Karpas-422 (cell line): Measurements from ENCODE around the gene STK33. TPM values are rescaled to one million over a fixed set of nuclear protein-coding genes. Genes with fewer than 3 reads are reported as not detected.

ENCODE experiments used
- DNase-seq: peaks from one replicate; pipeline ENCODE4 v3.0.0-alpha.2; 2015
- H2AFZ ChIP-seq: fragments of 200-600 bp; sonication (generic); 2 replicates; pipeline ENCODE4 v1.6.1; 2014; ENCODE audit warnings: antibody characterized with exemption, low read length, mixed read lengths
- H3K27ac ChIP-seq: fragments of 200-600 bp; sonication (generic); 2 replicates; pipeline ENCODE4 v1.5.1; 2014; ENCODE audit warnings: mild to moderate bottlenecking, low read length, moderate library complexity
- H3K27me3 ChIP-seq: fragments of 200-600 bp; sonication (generic); 2 replicates; pipeline ENCODE4 v1.6.1; 2014; ENCODE audit warnings: low read length, mixed read lengths
- H3K36me3 ChIP-seq: fragments of 200-600 bp; sonication (generic); 2 replicates; pipeline ENCODE4 v1.6.1; 2014; ENCODE audit warnings: low read length, mixed read lengths; ENCODE audit not compliant: insufficient read depth
- H3K4me1 ChIP-seq: fragments of 200-600 bp; sonication (generic); 2 replicates; pipeline ENCODE4 v1.6.1; 2014; ENCODE audit warnings: mild to moderate bottlenecking, low read length, mixed read lengths
- H3K4me2 ChIP-seq: fragments of 200-600 bp; sonication (generic); 2 replicates; pipeline ENCODE4 v1.6.1; 2014; ENCODE audit warnings: low read length, low read depth, mild to moderate bottlenecking; ENCODE audit not compliant: poor library complexity, severe bottlenecking
- H3K4me3 ChIP-seq: fragments of 200-600 bp; sonication (generic); 2 replicates; pipeline ENCODE4 v1.5.1; 2014; ENCODE audit warnings: mild to moderate bottlenecking, antibody characterized with exemption, low read length, mixed read lengths
- H3K79me2 ChIP-seq: fragments of 200-600 bp; sonication (generic); 2 replicates; pipeline ENCODE4 v1.6.1; 2014; ENCODE audit warnings: mild to moderate bottlenecking, low read length, mixed read lengths
- H3K9ac ChIP-seq: fragments of 200-600 bp; sonication (generic); 2 replicates; pipeline ENCODE4 v1.6.0; 2014; ENCODE audit warnings: low read length
- H3K9me2 ChIP-seq: fragments of 200-600 bp; sonication (generic), shearing (Covaris generic); replicated peaks from 2 replicates; pipeline ENCODE4 v1.6.0; 2014; ENCODE audit warnings: mild to moderate bottlenecking, low read length, moderate library complexity; ENCODE audit not compliant: insufficient read depth
- H3K9me3 ChIP-seq: fragments of 300-700, 200-600 bp; sonication (generic); 2 replicates; pipeline ENCODE4 v1.6.1; 2014; ENCODE audit warnings: low read length, mixed read lengths
- H4K20me1 ChIP-seq: fragments of 200-600 bp; sonication (generic); 2 replicates; pipeline ENCODE4 v1.6.1; 2014; ENCODE audit warnings: mild to moderate bottlenecking, antibody characterized with exemption, low read length, low read depth; ENCODE audit not compliant: insufficient read depth
- total RNA-seq: library from RNA; depleted of rRNA; stranded (reverse); fragments of >200 nt; shearing (Covaris generic); gene quantifications from 2 replicates; pipeline ENCODE4 v1.2.3, GENCODE V29; 2014; ENCODE audit warnings: low replicate concordance

The STK33 gene
- total RNA-seq, 1 experiment from 2014 or later: 20.2 TPM

- H4K20me1 ChIP-seq: no peaks in the 10 kb centered on the region
- no peak overlapping the region for H2AFZ ChIP-seq
- no peaks in the 10 kb centered on the region for H3K9me2 ChIP-seq
- no peaks in the 10 kb centered on the region for H3K79me2 ChIP-seq
- no peaks in the 10 kb centered on the region for H3K36me3 ChIP-seq
- no peak overlapping the region for H3K27ac ChIP-seq
- no peak overlapping the region for H3K4me2 ChIP-seq
- no peaks in the 10 kb centered on the region for H3K9me3 ChIP-seq
- H3K4me3 ChIP-seq: no peak overlapping the region
- DNase-seq: no peak
- H3K4me1 ChIP-seq: no peaks in the 10 kb centered on the region
- no peaks in the 10 kb centered on the region for H3K27me3 ChIP-seq
- H3K9ac ChIP-seq: no peak overlapping the region
These were observed 221.2 kb downstream of the STK33 start for GRCh38 chr11:8372641-8373381.

- DNase-seq: no peak
- Histone ChIP-seq H3K4me3 (no peak overlapping the region), H2AFZ (no peak overlapping the region), H3K4me2 (no peak overlapping the region), H3K9me3 (no peaks in the 10 kb centered on the region), H3K4me1 (no peaks in the 10 kb centered on the region), H3K9me2 (no peaks in the 10 kb centered on the region), H3K9ac (no peak overlapping the region), H3K27ac (no peak overlapping the region), H4K20me1 (no peaks in the 10 kb centered on the region), H3K79me2 (no peaks in the 10 kb centered on the region), H3K27me3 (no peaks in the 10 kb centered on the region), H3K36me3 (no peaks in the 10 kb centered on the region)
These were observed 222.5 kb downstream of the STK33 start for GRCh38 chr11:8371516-8371884.

GRCh38 chr11:8370812-8371515 is 223.1 kb downstream of the STK33 start:
- H3K36me3 ChIP-seq: no peaks in the 10 kb centered on the region
- H3K27me3 ChIP-seq: no peaks in the 10 kb centered on the region
- H3K9me3 ChIP-seq: no peaks in the 10 kb centered on the region
- no peaks in the 10 kb centered on the region for H3K9me2 ChIP-seq
- no peak overlapping the region for H3K4me3 ChIP-seq
- no peak for DNase-seq
- no peak overlapping the region for H2AFZ ChIP-seq
- H3K4me1 ChIP-seq: no peaks in the 10 kb centered on the region
- no peak overlapping the region for H3K27ac ChIP-seq
- no peak overlapping the region for H3K9ac ChIP-seq
- no peaks in the 10 kb centered on the region for H4K20me1 ChIP-seq
- H3K79me2 ChIP-seq: no peaks in the 10 kb centered on the region
- no peak overlapping the region for H3K4me2 ChIP-seq

GRCh38 chr11:8369592-8370205 is 224.3 kb downstream of the STK33 start:
- no peak for DNase-seq
- Histone ChIP-seq H3K36me3 (no peaks in the 10 kb centered on the region), H3K9ac (no peak overlapping the region), H4K20me1 (no peaks in the 10 kb centered on the region), H3K4me3 (no peak overlapping the region), H3K9me3 (no peaks in the 10 kb centered on the region), H3K4me2 (no peak overlapping the region), H2AFZ (no peak overlapping the region), H3K4me1 (no peaks in the 10 kb centered on the region), H3K9me2 (no peaks in the 10 kb centered on the region), H3K27ac (no peak overlapping the region), H3K79me2 (no peaks in the 10 kb centered on the region), H3K27me3 (no peaks in the 10 kb centered on the region)

- Histone ChIP-seq H3K9me3 (no peaks in the 10 kb centered on the region), H3K4me1 (no peaks in the 10 kb centered on the region), H3K4me3 (no peak overlapping the region), H3K4me2 (no peak overlapping the region), H3K9ac (no peak overlapping the region), H3K9me2 (no peaks in the 10 kb centered on the region), H3K27ac (no peak overlapping the region), H4K20me1 (no peaks in the 10 kb centered on the region), H3K36me3 (no peaks in the 10 kb centered on the region), H2AFZ (no peak overlapping the region), H3K27me3 (no peaks in the 10 kb centered on the region), H3K79me2 (no peaks in the 10 kb centered on the region)
- DNase-seq: no peak
These were observed 225.3 kb downstream of the STK33 start for GRCh38 chr11:8368772-8369171.

- no peaks in the 10 kb centered on the region for H4K20me1 ChIP-seq
- H3K9ac ChIP-seq: no peak overlapping the region
- H3K79me2 ChIP-seq: no peaks in the 10 kb centered on the region
- H3K9me3 ChIP-seq: no peaks in the 10 kb centered on the region
- no peak overlapping the region for H3K4me2 ChIP-seq
- DNase-seq: no peak
- H3K36me3 ChIP-seq: no peaks in the 10 kb centered on the region
- H3K4me1 ChIP-seq: no peaks in the 10 kb centered on the region
- H3K4me3 ChIP-seq: no peak overlapping the region
- H2AFZ ChIP-seq: no peak overlapping the region
- H3K27ac ChIP-seq: no peak overlapping the region
- H3K9me2 ChIP-seq: no peaks in the 10 kb centered on the region
- H3K27me3 ChIP-seq: no peaks in the 10 kb centered on the region
These were observed 225.8 kb downstream of the STK33 start for GRCh38 chr11:8368194-8368593.

GRCh38 chr11:8366316-8366715 is 227.7 kb downstream of the STK33 start:
- no peaks in the 10 kb centered on the region for H3K79me2 ChIP-seq

GRCh38 chr11:8365216-8365941 is 228.6 kb downstream of the STK33 start:
- no peak overlapping the region for H3K27ac ChIP-seq
- H4K20me1 ChIP-seq: no peaks in the 10 kb centered on the region
- no peak overlapping the region for H3K4me3 ChIP-seq
- H3K4me1 ChIP-seq: no peaks in the 10 kb centered on the region
- H2AFZ ChIP-seq: no peak overlapping the region
- peak; percentile 67 for DNase-seq
- H3K79me2 ChIP-seq: no peaks in the 10 kb centered on the region
- H3K9ac ChIP-seq: no peak overlapping the region
- H3K9me2 ChIP-seq: no peaks in the 10 kb centered on the region
- H3K36me3 ChIP-seq: no peaks in the 10 kb centered on the region
- no peaks in the 10 kb centered on the region for H3K9me3 ChIP-seq
- H3K27me3 ChIP-seq: no peaks in the 10 kb centered on the region
- H3K4me2 ChIP-seq: no peak overlapping the region

More at GRCh38 chr11:8366316-8366715, 227.7 kb downstream of the STK33 start:
- Histone ChIP-seq H3K4me2 (no peak overlapping the region), H3K27me3 (no peaks in the 10 kb centered on the region), H2AFZ (no peak overlapping the region), H3K9ac (no peak overlapping the region), H3K4me3 (no peak overlapping the region), H3K9me3 (no peaks in the 10 kb centered on the region), H3K9me2 (no peaks in the 10 kb centered on the region), H3K36me3 (no peaks in the 10 kb centered on the region), H3K27ac (no peak overlapping the region), H3K4me1 (no peaks in the 10 kb centered on the region), H4K20me1 (no peaks in the 10 kb centered on the region)
- DNase-seq: no peak
